HG03432 (cell line): ENCODE data around the gene BICRA.
"Not testable (repeated sequence)": the region's sequence is repeated elsewhere in the genome, so short reads cannot be mapped to it uniquely, and the experiment has no call there.

Source experiments
- ATAC-seq: cut with Tn5 transposase; IDR thresholded peaks from one replicate; pipeline ENCODE4 v1.9.1; 2021; ENCODE audit warnings: mild to moderate bottlenecking, moderate library complexity; ENCODE audit not compliant: unreplicated experiment

BICRA gene

DNA sequence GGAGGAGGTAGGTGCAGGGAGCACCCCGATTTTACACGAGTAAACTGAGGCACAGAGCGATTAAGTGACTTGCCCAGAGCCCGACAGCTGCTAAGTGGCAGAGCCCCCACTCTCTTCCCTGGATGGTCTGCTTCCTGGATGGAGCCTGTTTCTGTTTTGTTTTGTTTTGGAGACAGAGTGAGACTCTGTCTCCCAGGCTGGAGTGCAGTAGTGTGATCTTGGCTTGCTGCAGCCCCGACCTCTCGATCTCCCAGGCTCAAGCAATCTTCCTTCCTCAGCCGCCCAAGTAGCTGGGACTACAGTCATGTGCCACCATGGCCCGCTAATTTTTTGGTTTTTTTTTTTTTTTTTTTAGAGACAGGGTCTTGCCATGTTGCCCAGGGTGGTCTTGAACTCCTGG is 17.3 kb downstream of the BICRA start:
- ATAC-seq = no peak

GRCh38 chr19:47628078-47628771 is 19.3 kb downstream of the BICRA start:
- no peak for ATAC-seq

- ATAC-seq = no peak
Observed at GRCh38 chr19:47630594-47630993, 21.7 kb downstream of the BICRA start.

GRCh38 chr19:47631681-47632446 is 22.9 kb downstream of the BICRA start:
- ATAC-seq = no peak

GRCh38 chr19:47633517-47633916 is 24.6 kb downstream of the BICRA start:
- ATAC-seq = no peak

DNA sequence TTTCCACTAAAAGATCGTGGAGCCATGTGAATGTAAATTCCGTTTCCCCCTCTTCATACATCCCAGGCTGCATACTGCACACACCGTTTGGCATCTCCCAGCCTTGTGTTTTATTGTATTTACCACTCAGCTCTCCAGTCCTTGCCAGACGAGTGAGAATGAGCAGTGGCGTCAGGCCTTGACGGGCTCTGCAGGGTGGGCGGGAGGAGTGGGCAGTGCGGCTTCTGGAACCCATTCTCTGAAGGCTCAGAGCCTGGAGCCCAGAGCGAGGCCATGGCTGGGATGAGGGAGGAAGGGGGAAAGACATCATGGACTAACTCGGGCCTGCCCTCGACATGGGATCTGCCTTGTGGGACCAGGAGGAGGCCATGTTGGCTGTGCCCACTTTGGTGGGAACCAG is 25.1 kb downstream of the BICRA start:
- no peak for ATAC-seq

- ATAC-seq = not testable (repeated sequence)
Observed at GRCh38 chr19:47635152-47635754, 26.3 kb downstream of the BICRA start.

DNA sequence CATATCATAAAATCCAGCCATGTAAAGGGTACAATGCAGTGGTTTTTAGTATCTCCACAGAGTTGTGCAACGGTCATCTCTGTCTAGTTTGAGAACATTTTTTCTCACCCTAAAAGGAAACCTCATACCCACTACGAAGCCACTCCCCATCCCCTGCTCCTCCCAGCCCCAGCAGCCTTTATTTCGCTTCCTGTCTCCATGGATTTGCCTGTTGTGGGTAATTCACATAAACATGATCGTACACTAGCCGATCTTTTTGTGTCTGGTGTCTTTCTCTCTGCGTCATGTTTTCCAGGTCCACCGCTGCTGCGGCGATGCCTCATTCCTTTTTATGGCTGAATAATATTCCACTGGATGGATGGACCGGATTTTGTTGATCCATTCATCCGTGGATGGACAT is 28.6 kb downstream of the BICRA start:
- ATAC-seq = no peak

DNA sequence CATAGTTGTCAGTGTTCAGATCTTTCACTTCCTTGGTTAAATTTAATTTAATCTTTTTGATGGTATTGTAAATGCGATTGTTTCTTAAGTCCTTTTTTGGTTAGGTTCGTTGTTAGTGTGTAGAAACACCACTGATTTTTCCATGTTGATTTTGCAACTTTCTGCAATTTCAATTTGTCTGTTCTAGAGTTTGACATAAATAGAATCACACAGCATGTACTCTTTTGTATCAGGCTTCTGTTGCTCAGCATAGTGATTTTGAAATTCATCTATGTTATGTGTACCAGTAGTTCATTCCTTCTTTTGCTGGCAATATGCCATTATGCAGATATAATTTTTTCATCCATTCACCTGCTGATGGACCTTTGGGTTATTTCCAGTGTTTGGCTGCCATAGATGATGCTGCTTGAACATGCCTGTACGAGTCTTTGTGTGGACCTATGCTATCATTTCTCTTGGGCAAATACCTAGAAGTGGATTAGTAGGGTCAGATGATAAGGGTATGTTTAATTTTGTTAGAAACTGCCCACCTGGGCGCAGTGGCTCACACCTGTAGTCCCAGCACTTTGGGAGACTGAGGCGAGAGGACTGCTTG is 33.1 kb downstream of the BICRA start:
- no peak for ATAC-seq

GRCh38 chr19:47643281-47643680 is 34.3 kb downstream of the BICRA start:
- no peak for ATAC-seq

- no peak for ATAC-seq
Observed at GRCh38 chr19:47644199-47644598, 35.3 kb downstream of the BICRA start.

- ATAC-seq = no peak
Observed at GRCh38 chr19:47644743-47645482, 36.0 kb downstream of the BICRA start.

DNA sequence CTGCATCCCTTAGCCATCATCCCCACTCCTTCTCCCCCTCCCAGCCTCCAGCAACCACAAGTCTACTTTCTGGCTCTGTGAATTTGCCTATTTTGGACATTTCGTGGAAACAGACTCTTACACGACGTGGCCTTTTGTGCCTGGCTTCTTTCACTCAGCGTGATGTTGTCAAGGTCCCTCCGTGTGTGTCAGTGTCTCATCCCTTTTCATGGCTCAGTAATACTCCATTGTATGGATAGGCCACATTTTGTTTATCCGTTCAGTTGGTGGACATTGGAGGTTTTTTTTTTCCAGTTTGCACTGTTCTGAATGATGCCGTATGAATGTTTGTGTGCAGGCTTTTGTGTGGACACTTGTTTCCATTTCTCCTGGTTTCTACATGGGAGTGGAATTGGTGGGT is 38.0 kb downstream of the BICRA start:
- ATAC-seq = no peak

DNA sequence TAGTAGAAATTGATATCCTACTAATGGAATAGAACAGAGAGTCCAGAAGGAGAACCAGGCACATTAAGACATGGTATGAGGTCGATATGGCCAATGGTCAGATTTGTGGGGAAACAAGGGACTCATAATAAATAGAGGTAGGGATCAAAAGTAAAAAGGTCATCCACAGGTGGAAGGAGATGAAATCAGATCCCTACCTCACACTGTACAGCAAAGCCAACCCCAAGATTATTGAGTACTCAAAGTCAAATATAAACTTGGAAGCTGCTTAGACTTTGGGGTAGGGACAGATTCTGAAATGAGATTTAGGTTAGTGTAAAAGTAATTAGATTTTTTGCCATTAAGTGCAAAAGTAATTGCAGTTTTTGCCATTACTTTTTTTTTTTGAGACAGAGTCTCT is 40.7 kb downstream of the BICRA start:
- no peak for ATAC-seq

DNA sequence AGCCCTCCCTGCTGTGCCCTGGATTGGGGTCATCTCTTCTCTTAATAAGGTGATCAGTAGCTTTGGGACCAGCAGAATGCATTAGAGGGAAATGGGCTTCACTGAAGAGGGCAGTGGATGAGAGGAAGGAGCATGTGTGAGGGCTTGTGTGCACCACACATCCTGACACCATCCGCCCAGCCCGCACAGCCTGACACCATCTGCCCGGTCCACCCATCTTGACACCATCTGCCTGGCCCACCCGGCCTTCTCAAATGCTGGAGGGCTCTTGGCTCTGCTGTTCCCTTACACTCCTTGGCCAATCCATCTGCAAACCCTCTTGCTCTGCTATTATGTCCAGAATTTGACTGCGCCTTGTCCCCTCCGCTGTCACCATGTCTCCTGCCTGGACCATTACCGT is 41.8 kb downstream of the BICRA start:
- no peak for ATAC-seq

- ATAC-seq = no peak
Observed at GRCh38 chr19:47651132-47651531, 42.2 kb downstream of the BICRA start.

- no peak for ATAC-seq
Observed at GRCh38 chr19:47651691-47652090, 42.8 kb downstream of the BICRA start.

DNA sequence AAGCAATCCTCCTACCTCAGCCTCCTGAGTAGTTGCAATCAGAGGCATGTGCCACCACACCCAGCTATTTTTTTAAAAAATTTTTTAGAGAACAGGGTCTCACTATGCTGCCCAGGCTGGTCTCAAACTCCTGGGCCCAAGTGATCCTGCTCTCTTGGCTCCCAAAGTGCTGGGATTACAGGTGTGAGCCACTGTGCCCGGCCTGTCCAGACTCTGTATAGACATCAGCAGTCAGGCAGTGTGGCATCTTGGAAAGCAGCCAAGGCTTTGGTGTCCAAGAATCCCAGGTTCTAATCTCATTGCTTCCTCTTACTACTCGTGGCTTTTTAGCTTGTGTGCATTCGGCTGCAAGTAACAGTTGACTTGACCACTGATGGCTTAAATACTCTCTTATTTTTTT is 43.4 kb downstream of the BICRA start:
- no peak for ATAC-seq

- no peak for ATAC-seq
Observed at GRCh38 chr19:47653856-47654255, 44.9 kb downstream of the BICRA start.

DNA sequence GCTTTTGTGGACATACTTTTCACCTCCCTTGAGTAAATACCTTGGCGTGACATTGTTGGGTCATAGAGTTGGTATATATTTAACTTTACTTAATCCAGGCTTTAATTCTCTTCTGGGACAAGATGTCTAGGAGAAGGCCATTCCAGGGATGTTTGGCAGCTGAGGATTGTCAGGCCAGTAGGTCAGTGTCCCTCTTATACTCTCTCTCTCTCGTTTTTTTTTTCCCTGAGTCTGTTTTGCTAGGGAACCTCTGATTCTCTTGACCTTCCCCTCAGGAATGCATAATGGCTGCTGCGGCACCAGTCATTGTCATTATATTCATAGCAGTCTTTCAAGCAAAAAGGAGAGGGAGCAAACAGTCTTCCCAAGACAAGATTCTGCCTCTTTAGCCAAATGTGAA is 48.8 kb downstream of the BICRA start:
- no peak for ATAC-seq
